ENCODE data around the gene EDN2.

The EDN2 gene

DNA sequence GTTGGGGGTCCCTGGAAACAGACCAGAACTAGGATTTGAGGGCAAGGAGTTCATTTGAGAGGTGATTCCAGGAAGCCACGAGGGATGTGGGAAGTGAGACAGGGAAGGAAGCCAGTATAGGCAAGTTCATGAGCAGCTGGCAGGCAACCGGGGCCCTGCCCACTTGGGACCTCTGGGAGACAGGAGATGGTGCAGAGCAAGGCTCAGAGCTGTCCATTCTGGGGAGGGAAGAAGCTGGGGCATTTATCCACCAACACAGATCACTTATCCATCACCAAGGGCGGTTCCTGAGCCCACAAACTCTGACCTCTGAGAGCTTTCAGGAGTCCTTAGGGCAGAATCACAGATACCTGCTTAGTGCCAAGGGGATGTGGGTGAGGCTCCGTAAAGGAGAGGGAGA is 16.8 kb downstream of the EDN2 start:
- DNase-seq (ENCODE audit: low read depth in 2 of 2) = no peak
- no peak for TF ChIP-seq CTCF (IDR thresholded peaks at IDR 0.05; ENCODE audit: low read depth, low read length)
- H3K4me3 ChIP-seq (replicated peaks in 1 of 2; ENCODE audit: low read depth in 2 of 2, low read length in 2 of 2) = no peak overlapping the region

DNA sequence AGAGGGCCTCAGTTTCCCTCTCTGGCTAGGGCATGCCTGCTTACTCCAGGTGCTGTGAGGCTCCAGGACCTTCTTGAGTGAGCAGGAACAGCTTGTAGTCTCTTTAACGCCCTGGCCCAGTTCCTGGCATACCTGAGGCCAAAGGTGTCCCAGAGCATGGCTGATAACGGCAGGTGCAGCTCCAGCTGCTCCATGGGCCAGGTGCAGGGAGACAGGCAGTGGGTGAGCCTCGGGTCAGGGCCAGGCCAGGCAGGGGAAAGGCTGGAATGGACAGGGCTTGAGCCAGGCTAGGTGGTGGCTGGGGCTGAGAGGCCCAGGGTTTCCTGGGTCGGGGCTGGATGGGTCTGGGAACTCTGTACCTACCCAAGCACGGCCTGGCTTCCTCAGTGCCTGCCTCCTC is 18.3 kb downstream of the EDN2 start:
- H3K4me3 ChIP-seq (replicated peaks in 1 of 2; ENCODE audit: low read depth in 2 of 2, low read length in 2 of 2) = no peak overlapping the region
- DNase-seq (ENCODE audit: low read depth in 2 of 2) = no peak
- TF ChIP-seq CTCF (IDR thresholded peaks at IDR 0.05; ENCODE audit: low read depth, low read length) = no peak

DNA sequence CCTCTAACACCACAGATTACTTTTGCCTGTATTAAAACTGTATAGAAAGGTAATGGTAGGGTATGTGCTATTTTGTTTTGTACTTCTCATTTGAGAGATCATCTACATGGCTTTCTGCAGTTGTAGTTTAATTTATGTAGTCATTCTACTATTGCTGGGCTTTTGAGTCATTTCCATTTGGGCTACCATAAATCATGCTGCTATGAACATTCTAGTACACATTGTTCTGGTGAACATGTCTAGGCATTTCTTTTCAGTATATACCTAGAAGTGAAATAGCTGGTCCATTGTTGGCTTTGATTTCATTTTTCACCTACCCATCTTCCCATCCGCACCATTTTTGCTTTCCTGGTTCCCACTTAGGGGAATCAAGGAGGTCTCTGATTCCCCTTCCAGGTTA is 18.7 kb downstream of the EDN2 start:
- TF ChIP-seq CTCF (IDR thresholded peaks at IDR 0.05; ENCODE audit: low read depth, low read length) = no peak
- DNase-seq (ENCODE audit: low read depth in 2 of 2) = no peak
- H3K4me3 ChIP-seq (replicated peaks in 1 of 2; ENCODE audit: low read depth in 2 of 2, low read length in 2 of 2) = no peak overlapping the region

- DNase-seq (ENCODE audit: low read depth in 2 of 2) = no peak
- TF ChIP-seq CTCF (IDR thresholded peaks at IDR 0.05; ENCODE audit: low read depth, low read length) = no peak
- H3K4me3 ChIP-seq (replicated peaks in 1 of 2; ENCODE audit: low read depth in 2 of 2, low read length in 2 of 2) = no peak overlapping the region
Observed at GRCh38 chr1:41464885-41465284, 19.6 kb downstream of the EDN2 start.

- no peak overlapping the region for H3K4me3 ChIP-seq (replicated peaks in 1 of 2; ENCODE audit: low read depth in 2 of 2, low read length in 2 of 2)
- DNase-seq (ENCODE audit: low read depth in 2 of 2) = no peak
Observed at GRCh38 chr1:41463516-41463915, 21.0 kb downstream of the EDN2 start.

DNA sequence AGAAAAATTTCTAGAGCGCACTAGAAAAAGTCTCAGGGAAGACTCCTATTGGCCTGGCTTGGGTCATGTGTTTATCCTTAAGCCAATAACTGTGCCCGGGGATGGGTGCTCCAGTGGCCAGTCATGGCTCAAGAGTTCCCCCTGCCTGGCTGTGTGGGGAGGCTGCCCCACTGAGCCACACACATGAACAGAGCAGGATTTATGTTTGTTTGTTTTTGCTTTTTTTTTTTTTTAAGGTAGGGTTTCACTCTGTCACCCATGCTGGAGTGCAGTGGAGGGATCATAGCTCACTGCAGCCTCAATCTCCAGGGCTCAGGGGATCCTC is 21.8 kb downstream of the EDN2 start:
- H3K4me3 ChIP-seq (replicated peaks in 1 of 2; ENCODE audit: low read depth in 2 of 2, low read length in 2 of 2) = no peak overlapping the region
- TF ChIP-seq CTCF (IDR thresholded peaks at IDR 0.05; ENCODE audit: low read depth, low read length) = no peak
- no peak for DNase-seq (ENCODE audit: low read depth in 2 of 2)

More at GRCh38 chr1:41463516-41463915, 21.0 kb downstream of the EDN2 start:
- TF ChIP-seq CTCF (IDR thresholded peaks at IDR 0.05; ENCODE audit: low read depth, low read length) = no peak
